ENCODE data around the gene GPATCH3. TPM values are rescaled to one million over a fixed set of nuclear protein-coding genes. Genes with fewer than 3 reads are reported as not detected.

GPATCH3 gene
- total RNA-seq, 1 donor from 2014 or later = 15.6 TPM

Other genes with a start within 250 kb of the GPATCH3 start
- gene ARID1A, start 204.5 kb downstream of the GPATCH3 start, total RNA-seq = 130 and 132 TPM in 2 replicates
- 18.5 and 22.6 TPM in 2 replicates for gene PIGV, start 112.5 kb downstream of the GPATCH3 start, total RNA-seq
- 87.3 and 94.4 TPM in 2 replicates for gene ZDHHC18, start 73.8 kb downstream of the GPATCH3 start, total RNA-seq
- 0.47 and 0.78 TPM in 2 replicates for gene SFN, start 37.3 kb downstream of the GPATCH3 start, total RNA-seq
- gene GPN2, start 10.2 kb downstream of the GPATCH3 start, total RNA-seq = 46.4 and 51.9 TPM in 2 replicates
- not detected in 2 replicates for gene NR0B2, start 13.5 kb upstream of the GPATCH3 start, total RNA-seq
- gene NUDC, start 21.3 kb upstream of the GPATCH3 start, total RNA-seq = 151 and 152 TPM in 2 replicates
- not detected in 2 replicates for gene KDF1, start 60.0 kb upstream of the GPATCH3 start, total RNA-seq
- gene TRNP1, start 93.2 kb upstream of the GPATCH3 start, total RNA-seq = 2.0 TPM in 2 replicates
- gene TENT5B, start 112.4 kb upstream of the GPATCH3 start, total RNA-seq = not detected in 2 replicates

Data from activated T-helper 1 cell treated with anti-CD3 and anti-CD28 coated beads, Interleukin-12 subunit alpha, Interleukin-12 subunit beta, Interleukin-2, Interleukin-4 antibody, amounts not matched to agents 30 ng/mL and 10 ng/mL and 1 ng/mL, durations not matched to agents 14 hours and 24 hours and 36 hours (primary cell).